ENCODE data around the gene CIDEC.

- no peak for TF ChIP-seq EZH2 (IDR thresholded peaks at IDR 0.05)
- TF ChIP-seq POLR2AphosphoS5 (IDR thresholded peaks at IDR 0.05; ENCODE audit: borderline replicate concordance, low read depth, low read length), result no peak
- no peak for TF ChIP-seq FOXP2 (optimal IDR thresholded peaks at IDR 0.05; ENCODE audit: control extremely low read depth, extremely low read length, insufficient read depth)
Observed at GRCh38 chr3:9837701-9838582, 42.1 kb downstream of the CIDEC start.
